ENCODE results near the gene SMYD3.

The SMYD3 gene

GRCh38 chr1:245700631-245701030 lies 806.4 kb downstream of the SMYD3 start:
- DNase-seq (ENCODE audit: low read depth in 2 of 3, low spot score in 1 of 3): no peak
